Fibroblast of pulmonary artery (primary cell): ENCODE data around the gene PCDHGA7.
"Not testable (repeated sequence)": the region's sequence is repeated elsewhere in the genome, so short reads cannot be mapped to it uniquely, and the experiment has no call there.

Experiments
- DNase-seq: peaks from one replicate; pipeline ENCODE4 v3.0.0-alpha.2; 2010; ENCODE audit warnings: low read depth
- H3K4me3 ChIP-seq: replicated peaks from 2 replicates; pipeline ENCODE4 v1.5.1; 2011; ENCODE audit warnings: low read depth, mild to moderate bottlenecking, control low read depth, low read length, moderate library complexity
- CTCF ChIP-seq: IDR thresholded peaks from 2 replicates; pipeline ENCODE4 v1.5.1; 2011; ENCODE audit warnings: mild to moderate bottlenecking, control low read depth, low read length, inconsistent platforms; ENCODE audit errors: missing control alignments

Gene PCDHGA7

GRCh38 chr5:141369994-141370848 lies 12.3 kb upstream of the PCDHGA7 start, which contains the start of gene PCDHGB3:
Gene PCDHGB3, plus strand, starts transcription at chr5:141370242. Its CDS starts 153 bp downstream, at chr5:141370395.
- H3K4me3 ChIP-seq = peak within 1 kb of the TSS; percentile 48
- peak; percentile 77 for DNase-seq
- TF ChIP-seq CTCF = peak; percentile 55

GRCh38 chr5:141371572-141372475 lies 10.7 kb upstream of the PCDHGA7 start:
- DNase-seq = no peak
- no peak overlapping the region for H3K4me3 ChIP-seq
- TF ChIP-seq CTCF = no peak

- peak within 1 kb of the TSS; percentile 57 for H3K4me3 ChIP-seq
- TF ChIP-seq CTCF = peak; percentile 66
- DNase-seq = peak; percentile 73
These were observed 8.7 kb upstream of the PCDHGA7 start, which contains the start of gene PCDHGA6 for GRCh38 chr5:141373673-141374317. Gene PCDHGA6, plus strand, starts transcription at chr5:141373891. Its CDS starts 193 bp downstream, at chr5:141374084.

GRCh38 chr5:141374627-141375026 lies 7.9 kb upstream of the PCDHGA7 start:
- peak overlapping the region; percentile 57 for H3K4me3 ChIP-seq
- DNase-seq = no peak
- no peak for TF ChIP-seq CTCF

GRCh38 chr5:141375444-141376155 lies 6.9 kb upstream of the PCDHGA7 start:
- not testable (repeated sequence) for DNase-seq, H3K4me3 ChIP-seq

GRCh38 chr5:141383345-141383744 lies 803 bp downstream of the PCDHGA7 start:
- TF ChIP-seq CTCF = no peak
- H3K4me3 ChIP-seq = peak overlapping the region; percentile 57
- no peak for DNase-seq
